ENCODE data around the gene AGAP1. TPM values are rescaled to one million over a fixed set of nuclear protein-coding genes. Genes with fewer than 3 reads are reported as not detected.
A peak's percentile ranks its signal among the peaks of the same experiment; 100 is the strongest.

AGAP1 gene
- total and polyA plus RNA-seq, 2 donors (not counting 3 experiments of a cell fraction or from before 2014, with no cell fraction given), result 10.2 to 20.9 TPM

DNA sequence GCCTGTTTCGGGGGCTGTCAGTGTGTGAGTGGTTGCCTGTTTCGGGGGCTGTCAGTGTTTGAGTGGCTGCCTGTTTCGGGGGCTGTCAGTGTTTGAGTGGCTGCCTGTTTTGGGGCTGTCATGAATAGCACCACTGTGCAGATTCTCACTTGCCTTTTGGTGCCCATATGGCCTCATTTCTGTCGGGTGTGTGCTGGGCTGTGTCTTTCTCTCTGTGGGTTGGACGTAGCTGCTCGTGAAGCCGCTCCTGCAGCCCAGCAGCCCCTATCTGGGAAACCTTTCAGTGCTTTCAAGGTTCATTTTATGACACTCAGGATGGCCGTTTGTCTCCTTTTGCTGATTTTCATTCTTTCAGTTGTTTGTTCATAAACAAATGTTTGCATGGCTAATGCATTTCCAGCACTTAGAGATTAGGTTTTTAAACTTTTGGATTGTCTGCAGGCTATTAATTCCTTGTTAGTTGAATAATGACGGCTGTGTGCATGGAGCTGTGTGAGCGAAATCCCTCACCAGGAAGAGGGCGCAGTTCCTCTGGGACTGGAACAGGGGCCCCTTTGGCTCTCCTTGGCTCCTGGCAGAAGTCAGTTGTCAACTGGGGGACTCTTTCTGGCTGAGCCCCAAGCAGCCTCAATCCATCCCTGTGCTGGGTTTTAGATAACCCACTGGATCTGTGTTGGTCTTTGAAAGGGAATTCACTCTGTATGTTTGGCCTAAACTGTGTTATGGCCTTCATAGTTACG is 10.8 kb downstream of the AGAP1 start:
- no peak overlapping the region for H3K4me3 ChIP-seq (replicated peaks in 1 of 3; ENCODE audit: insufficient read depth in 1 of 3, low read depth in 1 of 3, low read length in 3 of 3)
- TF ChIP-seq, protein P1, sequence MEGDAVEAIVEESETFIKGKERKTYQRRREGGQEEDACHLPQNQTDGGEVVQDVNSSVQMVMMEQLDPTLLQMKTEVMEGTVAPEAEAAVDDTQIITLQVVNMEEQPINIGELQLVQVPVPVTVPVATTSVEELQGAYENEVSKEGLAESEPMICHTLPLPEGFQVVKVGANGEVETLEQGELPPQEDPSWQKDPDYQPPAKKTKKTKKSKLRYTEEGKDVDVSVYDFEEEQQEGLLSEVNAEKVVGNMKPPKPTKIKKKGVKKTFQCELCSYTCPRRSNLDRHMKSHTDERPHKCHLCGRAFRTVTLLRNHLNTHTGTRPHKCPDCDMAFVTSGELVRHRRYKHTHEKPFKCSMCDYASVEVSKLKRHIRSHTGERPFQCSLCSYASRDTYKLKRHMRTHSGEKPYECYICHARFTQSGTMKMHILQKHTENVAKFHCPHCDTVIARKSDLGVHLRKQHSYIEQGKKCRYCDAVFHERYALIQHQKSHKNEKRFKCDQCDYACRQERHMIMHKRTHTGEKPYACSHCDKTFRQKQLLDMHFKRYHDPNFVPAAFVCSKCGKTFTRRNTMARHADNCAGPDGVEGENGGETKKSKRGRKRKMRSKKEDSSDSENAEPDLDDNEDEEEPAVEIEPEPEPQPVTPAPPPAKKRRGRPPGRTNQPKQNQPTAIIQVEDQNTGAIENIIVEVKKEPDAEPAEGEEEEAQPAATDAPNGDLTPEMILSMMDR (IDR thresholded peaks at IDR 0.05; ENCODE audit: extremely low read depth in 1 of 2, insufficient read depth in 1 of 2, low read depth in 1 of 2, low read length in 2 of 2), result no peak
- TF ChIP-seq POLR2A (IDR thresholded peaks at IDR 0.05; ENCODE audit: low read depth, low read length) (no peak), POLR2AphosphoS5 (IDR thresholded peaks at IDR 0.05; ENCODE audit: insufficient read depth, low read depth, low read length) (no peak), GATA2 (IDR thresholded peaks at IDR 0.05; ENCODE audit: insufficient read depth, insufficient read length, low read depth, low read length) (no peak)
- ChIA-PET POLR2A (no interaction called here), CTCF (no interaction called here)
- no peak overlapping the region for H3K27ac ChIP-seq (ENCODE audit: insufficient read depth, low read depth, low read length)
- DNase-seq (ENCODE audit: low read depth, low spot score) (no peak), FAIRE-seq (no peak)
- dilution Hi-C loops (cut with MboI; ENCODE audit: extremely low pct_ligation_motif_present, low sequenced_read_pairs), result no loop called here
- H3K79me2 ChIP-seq (ENCODE audit: control insufficient read depth, insufficient read depth, low read length), result peaks cover 21% of the 10 kb centered on the region
- no TSS peak for BruUV-seq (replicated peaks)
- intact Hi-C loops (cut with micrococcal nuclease), result no loop called here
- H3K9me1 ChIP-seq (replicated peaks; ENCODE audit: control insufficient read depth, extremely low read depth, insufficient read depth, low read length), result no peaks in the 10 kb centered on the region
- H3K9ac ChIP-seq (replicated peaks; ENCODE audit: extremely low read depth, insufficient read depth, low read length), result no peak overlapping the region
- H3K36me3 ChIP-seq (ENCODE audit: control insufficient read depth in 2 of 2, extremely low read depth in 1 of 2, insufficient read depth in 2 of 2, low read length in 2 of 2), result no peaks in the 10 kb centered on the region
- H3K4me1 ChIP-seq (ENCODE audit: control insufficient read depth, extremely low read depth, insufficient read depth, low read length), result peaks cover 17% of the 10 kb centered on the region
- H2AFZ ChIP-seq (ENCODE audit: low read depth, low read length), result no peak overlapping the region
- no peak overlapping the region for H3K4me2 ChIP-seq (ENCODE audit: insufficient read depth, low read length)
- no peaks in the 10 kb centered on the region for H3K9me3 ChIP-seq (replicated peaks; ENCODE audit: control insufficient read depth, insufficient read depth, low read length)
- H3K27me3 ChIP-seq (ENCODE audit: control insufficient read depth in 2 of 2, insufficient read depth in 2 of 2, low read length in 2 of 2), result no peaks in the 10 kb centered on the region
- H4K20me1 ChIP-seq (replicated peaks; ENCODE audit: control insufficient read depth, extremely low read depth, insufficient read depth, low read length), result no peaks in the 10 kb centered on the region

DNA sequence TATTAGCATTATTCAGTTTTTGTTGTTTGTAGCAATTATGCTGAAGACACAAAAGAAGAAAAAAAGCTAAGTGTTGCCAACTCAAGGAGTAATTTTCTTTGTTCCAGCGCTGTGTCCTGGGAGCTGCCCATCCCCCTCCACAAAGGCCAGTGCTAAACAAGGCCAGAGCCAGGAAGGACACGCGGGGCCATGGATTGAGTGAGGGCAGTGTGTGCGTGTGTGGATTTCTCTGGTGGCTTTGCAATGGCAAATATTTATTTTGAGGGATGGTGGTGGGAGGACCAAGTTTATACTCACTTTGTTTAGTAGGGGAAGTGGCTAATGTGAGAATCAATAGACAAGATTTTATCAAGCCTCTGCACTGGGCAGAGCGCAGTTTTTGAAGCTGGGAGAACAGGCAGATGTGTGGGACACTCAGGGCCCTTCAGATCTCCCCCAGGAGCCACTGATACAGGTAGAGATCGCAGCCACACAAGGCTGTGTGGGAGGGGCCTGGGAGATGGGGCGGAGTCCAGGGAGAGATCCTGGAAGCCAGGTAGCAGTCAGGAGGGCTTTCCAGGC is 11.4 kb downstream of the AGAP1 start:
- Histone ChIP-seq H3K9me1 (replicated peaks; ENCODE audit: control insufficient read depth, extremely low read depth, insufficient read depth, low read length) (no peaks in the 10 kb centered on the region), H3K79me2 (ENCODE audit: control insufficient read depth, insufficient read depth, low read length) (peaks cover 17% of the 10 kb centered on the region), H3K9me3 (replicated peaks; ENCODE audit: control insufficient read depth, insufficient read depth, low read length) (no peaks in the 10 kb centered on the region), H3K4me1 (ENCODE audit: control insufficient read depth, extremely low read depth, insufficient read depth, low read length) (peaks cover 17% of the 10 kb centered on the region), H3K36me3 (ENCODE audit: control insufficient read depth in 2 of 2, extremely low read depth in 1 of 2, insufficient read depth in 2 of 2, low read length in 2 of 2) (no peaks in the 10 kb centered on the region), H2AFZ (ENCODE audit: low read depth, low read length) (no peak overlapping the region), H3K27me3 (ENCODE audit: control insufficient read depth in 2 of 2, insufficient read depth in 2 of 2, low read length in 2 of 2) (no peaks in the 10 kb centered on the region), H3K4me2 (ENCODE audit: insufficient read depth, low read length) (no peak overlapping the region), H3K9ac (replicated peaks; ENCODE audit: extremely low read depth, insufficient read depth, low read length) (no peak overlapping the region), H3K27ac (ENCODE audit: insufficient read depth, low read depth, low read length) (no peak overlapping the region), H3K4me3 (replicated peaks in 1 of 3; ENCODE audit: insufficient read depth in 1 of 3, low read depth in 1 of 3, low read length in 3 of 3) (no peak overlapping the region), H4K20me1 (replicated peaks; ENCODE audit: control insufficient read depth, extremely low read depth, insufficient read depth, low read length) (no peaks in the 10 kb centered on the region)
- POLR2A ChIA-PET, result no interaction called here
- TF ChIP-seq, protein P2, sequence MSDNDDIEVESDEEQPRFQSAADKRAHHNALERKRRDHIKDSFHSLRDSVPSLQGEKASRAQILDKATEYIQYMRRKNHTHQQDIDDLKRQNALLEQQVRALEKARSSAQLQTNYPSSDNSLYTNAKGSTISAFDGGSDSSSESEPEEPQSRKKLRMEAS (IDR thresholded peaks at IDR 0.05; ENCODE audit: insufficient read depth, insufficient read length), result no peak
- no peak for TF ChIP-seq JUN (IDR thresholded peaks at IDR 0.05; ENCODE audit: borderline replicate concordance, insufficient read depth, insufficient read length, low read depth)
- no peak for TF ChIP-seq EZH2 (IDR thresholded peaks at IDR 0.05; ENCODE audit: borderline replicate concordance, low read depth, low read length, severe bottlenecking)
- TF ChIP-seq GATA2 (IDR thresholded peaks at IDR 0.05; ENCODE audit: insufficient read depth, insufficient read length, low read depth, low read length), result peak; percentile 18
- intact Hi-C loops (cut with micrococcal nuclease), result no loop called here
- CTCF ChIA-PET, result no interaction called here
- dilution Hi-C loops (cut with MboI; ENCODE audit: extremely low pct_ligation_motif_present, low sequenced_read_pairs), result no loop called here
- DNase-seq (ENCODE audit: low read depth, low spot score), result peak; percentile 26
- FAIRE-seq, result no peak
- no TSS peak for BruUV-seq (replicated peaks)

All from endothelial cell of umbilical vein (primary cell).